ENCODE data around the gene ROR1. TPM values are rescaled to one million over a fixed set of nuclear protein-coding genes. Genes with fewer than 3 reads are reported as not detected.

Gene ROR1
- total and polyA plus RNA-seq, 2 of the 13 experiments (the other 11 are each of a cell fraction or from before 2014, with no cell fraction given) = 0.58 to 2.3 TPM

- 0 out of 2 replicates have a peak, but pooled peaks have one; percentile 31 for TF ChIP-seq HIC2 (CRISPR knock-in tag; IDR thresholded peaks at IDR 0.05; ENCODE audit: low read depth)
- peak; percentile 47; the same call in 1 of the 2 replicates for TF ChIP-seq ZNF225 (CRISPR knock-in tag; IDR thresholded peaks at IDR 0.05)
- peak; percentile 69; the same call in 1 of the 2 replicates for TF ChIP-seq ZNF580 (CRISPR knock-in tag; IDR thresholded peaks at IDR 0.05; ENCODE audit: borderline replicate concordance, low read depth)
- peak; percentile 67 for TF ChIP-seq REPIN1 (CRISPR knock-in tag; IDR thresholded peaks at IDR 0.05; ENCODE audit: borderline replicate concordance, low read depth)
- TF ChIP-seq ZNF589 (CRISPR knock-in tag; conservative IDR thresholded peaks at IDR 0.05) = peak; percentile 49; the same call in 1 of the 2 replicates
- no peak for TF ChIP-seq ZNF503 (CRISPR knock-in tag; IDR thresholded peaks at IDR 0.05)
- peak; percentile 64; the same call in 1 of the 2 replicates for TF ChIP-seq ZNF441 (CRISPR knock-in tag; IDR thresholded peaks at IDR 0.05; ENCODE audit: borderline replicate concordance)
- TF ChIP-seq ZNF430 (CRISPR knock-in tag; IDR thresholded peaks at IDR 0.05) = peak; percentile 81; the same call in 1 of the 2 replicates
- no peak for TF ChIP-seq ATF7 (IDR thresholded peaks at IDR 0.05)
- no peak for TF ChIP-seq ATF7 (CRISPR knock-in tag; IDR thresholded peaks at IDR 0.05)
- TF ChIP-seq BRD4 (CRISPR knock-in tag; IDR thresholded peaks at IDR 0.05) = no peak
- 0 out of 2 replicates have a peak, but pooled peaks have one; percentile 86 for TF ChIP-seq LBX2 (CRISPR knock-in tag; IDR thresholded peaks at IDR 0.05; ENCODE audit: borderline replicate concordance)
- TF ChIP-seq ZNF644 (CRISPR knock-in tag; IDR thresholded peaks at IDR 0.05; ENCODE audit: low read depth) = peak; percentile 65
- TF ChIP-seq TOPORS (CRISPR knock-in tag; IDR thresholded peaks at IDR 0.05) = 0 out of 2 replicates have a peak, but pooled peaks have one; percentile 53
- TF ChIP-seq HNRNPK (IDR thresholded peaks at IDR 0.05; ENCODE audit: low read depth, low read length, poor library complexity, severe bottlenecking) = peak; percentile 99
- peak; percentile 78 for TF ChIP-seq ZNF274 (CRISPR knock-in tag; IDR thresholded peaks at IDR 0.05)
- TF ChIP-seq ZNF780A (CRISPR knock-in tag; IDR thresholded peaks at IDR 0.05) = peak; percentile 56; the same call in 1 of the 2 replicates
- peak; percentile 69; the same call in 1 of the 2 replicates for TF ChIP-seq NFYB (CRISPR knock-in tag; IDR thresholded peaks at IDR 0.05)
- TF ChIP-seq BCLAF1 (IDR thresholded peaks at IDR 0.05) = no peak
Measured at GRCh38 chr1:63773815-63774616, at the start of gene ROR1 (continued).

All from HepG2 (cell line).